GM13976 (cell line): ENCODE results near the gene PRR20G.

Experiments used
- DNase-seq: peaks from one replicate; pipeline ENCODE4 v3.0.0; 2012; ENCODE audit warnings: low spot score
- CTCF ChIP-seq: IDR thresholded peaks from 2 replicates; pipeline ENCODE4 v1.5.1; 2012; ENCODE audit warnings: borderline replicate concordance, mild to moderate bottlenecking; ENCODE audit not compliant: insufficient read depth; ENCODE audit errors: extremely low read depth, missing control alignments, control extremely low read depth
- in situ Hi-C: fragments of 300-500 bp; cut with MboI; formaldehyde crosslinking; loops from one replicate; pipeline ENCODE4 v1.12.0; 2022; ENCODE audit warnings: low sequenced_read_pairs, mixed read lengths, inconsistent platforms; ENCODE audit not compliant: unreplicated experiment

The PRR20G gene

GRCh38 chr3:127263037-127263436 is 24.8 kb downstream of the PRR20G start:
- in situ Hi-C loops, result no loop called here
- TF ChIP-seq CTCF, result no peak
- peak; percentile 13 for DNase-seq

DNA sequence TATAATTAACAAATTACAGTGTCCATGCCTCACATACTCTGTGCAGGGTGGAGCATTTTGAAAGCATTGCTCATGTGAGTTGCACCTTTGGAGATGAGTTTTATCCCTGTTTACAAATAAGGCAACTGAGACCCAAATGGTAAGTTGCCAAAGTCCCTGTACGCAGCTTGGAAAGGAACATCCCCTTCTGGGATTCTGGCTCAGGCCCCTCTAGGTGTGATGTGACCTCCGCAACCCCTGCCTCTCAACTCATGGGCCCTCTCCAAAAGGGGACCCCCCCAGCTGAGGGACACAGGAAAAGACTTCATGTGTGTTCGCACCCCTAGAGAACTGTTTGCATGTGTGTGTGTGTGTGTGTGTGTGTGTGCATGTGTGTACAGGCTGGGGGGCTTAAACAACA is 25.3 kb downstream of the PRR20G start:
- TF ChIP-seq CTCF, result no peak
- peak; percentile 6 for DNase-seq
- in situ Hi-C loops, result no loop called here

GRCh38 chr3:127261925-127262324 is 25.9 kb downstream of the PRR20G start:
- in situ Hi-C loops, result no loop called here
- peak; percentile 12 for DNase-seq
- TF ChIP-seq CTCF, result no peak

DNA sequence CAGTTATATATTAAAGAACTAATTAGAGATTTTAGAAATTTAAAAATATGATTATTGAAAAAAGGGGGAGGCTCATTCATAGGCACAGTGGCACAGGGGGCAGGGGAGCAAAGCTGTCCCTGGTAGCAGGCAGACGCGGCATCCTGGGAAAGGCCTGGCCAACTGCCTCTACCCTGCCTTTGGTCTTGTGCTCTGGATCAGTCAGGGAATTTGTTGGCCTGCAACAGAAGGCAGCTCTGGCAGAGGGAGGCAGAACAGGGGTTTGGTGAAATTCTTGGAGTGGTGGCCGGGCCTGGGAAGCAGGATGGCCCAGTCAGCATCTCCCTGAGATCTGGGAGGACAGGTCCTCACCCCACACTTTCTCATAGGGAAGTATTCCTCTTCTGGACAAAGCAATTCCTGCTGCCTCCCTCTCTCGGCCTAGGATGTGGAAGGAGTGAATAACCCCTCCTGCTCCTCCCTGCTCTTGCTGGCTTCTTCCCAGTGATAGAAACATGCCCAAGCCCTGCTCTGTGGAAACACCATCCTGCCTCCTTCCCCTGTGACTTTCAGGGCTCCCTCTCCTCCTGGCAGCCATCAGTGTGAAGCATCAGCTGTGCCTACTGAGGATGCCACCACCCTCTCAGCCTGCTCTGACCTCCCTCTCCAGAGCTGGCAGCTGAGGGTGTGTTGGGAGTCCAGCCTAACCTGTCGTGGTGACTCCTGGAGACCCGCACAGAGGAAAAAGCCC is 26.9 kb downstream of the PRR20G start:
- no peak for TF ChIP-seq CTCF
- in situ Hi-C loops, result no loop called here
- peak; percentile 9 for DNase-seq

DNA sequence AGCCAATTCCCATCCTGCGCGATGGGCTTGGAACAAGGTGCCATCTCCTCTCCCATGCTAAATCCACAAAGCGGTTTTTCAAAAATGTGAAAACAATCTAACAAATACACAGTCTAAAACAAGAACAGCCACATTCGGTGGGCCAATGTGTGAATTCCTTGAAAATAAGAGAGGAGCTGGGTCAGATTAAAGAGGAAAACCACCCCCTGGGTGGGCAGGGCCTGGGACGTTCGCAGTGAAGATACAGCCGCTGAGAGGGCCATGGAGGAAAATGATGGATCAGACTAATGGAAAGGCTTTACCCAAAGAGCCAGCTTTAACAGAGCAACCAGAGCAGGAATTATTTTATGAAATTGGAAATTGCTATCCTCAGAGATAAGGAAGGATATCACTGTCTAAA is 27.4 kb downstream of the PRR20G start:
- in situ Hi-C loops, result no loop called here
- TF ChIP-seq CTCF, result no peak
- DNase-seq, result no peak

DNA sequence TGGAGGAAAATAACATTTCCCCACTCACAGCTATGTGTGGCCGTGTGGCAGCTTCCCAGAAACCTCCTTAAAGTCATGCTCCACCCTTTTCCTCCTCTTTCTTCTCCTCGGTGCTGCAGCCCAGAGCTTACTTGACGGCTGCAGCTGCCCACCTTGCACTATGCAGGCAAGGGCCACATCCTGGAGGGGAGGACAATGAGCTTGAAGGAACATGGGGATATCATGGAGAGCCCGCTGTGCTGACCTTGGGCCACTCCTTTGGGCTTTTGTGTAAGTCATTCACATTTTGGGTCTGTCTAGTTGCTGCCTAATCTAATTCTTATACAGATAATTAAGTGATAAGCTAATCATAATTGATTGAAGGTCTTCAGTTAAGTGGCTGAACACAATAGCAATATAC is 28.0 kb downstream of the PRR20G start:
- no peak for TF ChIP-seq CTCF
- in situ Hi-C loops, result no loop called here
- no peak for DNase-seq
